HAP-1 (cell line): ENCODE data around the gene CD160.

Experiments used
- DNase-seq, 2 experiments: peaks; one replicate each; pipeline ENCODE4 v3.0.0-alpha.2; 2016 to 2020; ENCODE audit warnings: low spot score in 2 of 2
- H3K27me3 ChIP-seq: fragments of 250-450 bp; sonication (Bioruptor Pico); 2 replicates; pipeline ENCODE4 v1.5.1; 2020; ENCODE audit warnings: low read depth, mild to moderate bottlenecking, moderate library complexity
- H3K36me3 ChIP-seq: fragments of 250-450 bp; sonication (Bioruptor Pico); replicated peaks from 2 replicates; pipeline ENCODE4 v1.5.1; 2020; ENCODE audit warnings: mild to moderate bottlenecking
- H3K4me1 ChIP-seq: fragments of 250-450 bp; sonication (Bioruptor Pico); 2 replicates; pipeline ENCODE4 v1.5.1; 2020; ENCODE audit warnings: mild to moderate bottlenecking
- H3K4me3 ChIP-seq: fragments of 250-450 bp; sonication (Bioruptor Pico); 2 replicates; pipeline ENCODE4 v1.5.1; 2020; ENCODE audit warnings: mild to moderate bottlenecking, moderate library complexity
- H3K9me3 ChIP-seq: fragments of 250-450 bp; sonication (Bioruptor Pico); 2 replicates; pipeline ENCODE4 v1.5.1; 2020; ENCODE audit warnings: mild to moderate bottlenecking, moderate library complexity
- in situ Hi-C: fragments of 300-500 bp; cut with MboI; formaldehyde crosslinking; loops from 3 replicates; pipeline ENCODE4 v1.14.3; 2020; ENCODE audit warnings: low sequenced_read_pairs, inconsistent platforms, mixed read lengths

The CD160 gene

GRCh38 chr1:145777357-145778145, 58.3 kb downstream of the CD160 start:
- in situ Hi-C loops, result loop anchor here (5.0 kb wide), 1 partner anchor 55 kb away; no protein-coding TSS in a partner anchor

GRCh38 chr1:145778146-145778540, 58.8 kb downstream of the CD160 start:
- DNase-seq, result no peak
- Histone ChIP-seq H3K4me3 (no peak overlapping the region), H3K9me3 (no peaks in the 10 kb centered on the region; the same call in 1 of the 2 replicates), H3K27me3 (no peaks in the 10 kb centered on the region), H3K36me3 (peaks cover 4% of the 10 kb centered on the region; the same call in 1 of the 2 replicates), H3K4me1 (no peaks in the 10 kb centered on the region; the same call in 1 of the 2 replicates)
- in situ Hi-C loops, result loop anchor here (5.0 kb wide), 1 partner anchor 56 kb away; no protein-coding TSS in a partner anchor

More at GRCh38 chr1:145777357-145778145, 58.3 kb downstream of the CD160 start:
- Histone ChIP-seq H3K27me3 (no peaks in the 10 kb centered on the region), H3K4me3 (no peak overlapping the region), H3K4me1 (no peaks in the 10 kb centered on the region; the same call in 1 of the 2 replicates), H3K9me3 (no peaks in the 10 kb centered on the region; the same call in 1 of the 2 replicates), H3K36me3 (peaks cover 4% of the 10 kb centered on the region; the same call in 1 of the 2 replicates)
- DNase-seq, result no peak

- peaks cover 4% of the 10 kb centered on the region; the same call in 1 of the 2 replicates for H3K36me3 ChIP-seq
- H3K27me3 ChIP-seq, result no peaks in the 10 kb centered on the region
- peaks cover 15% of the 10 kb centered on the region for H3K4me1 ChIP-seq
- in situ Hi-C loops, result no loop called here
- no peak for DNase-seq
- H3K9me3 ChIP-seq, result no peaks in the 10 kb centered on the region; the same call in 1 of the 2 replicates
- H3K4me3 ChIP-seq, result no peak overlapping the region
Measured at GRCh38 chr1:145782272-145783099, 63.2 kb downstream of the CD160 start.

- in situ Hi-C loops, result no loop called here
- no peak for DNase-seq
- H3K9me3 ChIP-seq, result no peaks in the 10 kb centered on the region
- H3K36me3 ChIP-seq, result no peaks in the 10 kb centered on the region; the same call in 1 of the 2 replicates
- no peak overlapping the region for H3K4me3 ChIP-seq
- no peaks in the 10 kb centered on the region for H3K27me3 ChIP-seq
- H3K4me1 ChIP-seq, result peaks cover 15% of the 10 kb centered on the region
Measured at GRCh38 chr1:145784409-145784808, 65.1 kb downstream of the CD160 start.

- no peak for DNase-seq
- H3K36me3 ChIP-seq, result no peaks in the 10 kb centered on the region; the same call in 1 of the 2 replicates
- H3K4me1 ChIP-seq, result peaks cover 15% of the 10 kb centered on the region
- no peaks in the 10 kb centered on the region for H3K27me3 ChIP-seq
- in situ Hi-C loops, result no loop called here
- H3K4me3 ChIP-seq, result no peak overlapping the region
- H3K9me3 ChIP-seq, result no peaks in the 10 kb centered on the region
Measured at GRCh38 chr1:145785547-145785946, 66.2 kb downstream of the CD160 start.

- Histone ChIP-seq H3K36me3 (no peaks in the 10 kb centered on the region; the same call in 1 of the 2 replicates), H3K9me3 (no peaks in the 10 kb centered on the region), H3K4me1 (peaks cover 15% of the 10 kb centered on the region), H3K4me3 (no peak overlapping the region), H3K27me3 (no peaks in the 10 kb centered on the region)
- in situ Hi-C loops, result no loop called here
- peak in 1 of 2 experiments; percentile 60 for DNase-seq
Measured at GRCh38 chr1:145786271-145786670, 67.0 kb downstream of the CD160 start.

GRCh38 chr1:145788580-145788979, 69.3 kb downstream of the CD160 start:
- in situ Hi-C loops, result no loop called here
- Histone ChIP-seq H3K4me3 (no peak overlapping the region), H3K9me3 (no peaks in the 10 kb centered on the region), H3K4me1 (peaks cover 15% of the 10 kb centered on the region), H3K27me3 (no peaks in the 10 kb centered on the region), H3K36me3 (no peaks in the 10 kb centered on the region; the same call in 1 of the 2 replicates)
- no peak for DNase-seq
